Measurements from ENCODE around the gene TIMM10.

The TIMM10 gene

DNA sequence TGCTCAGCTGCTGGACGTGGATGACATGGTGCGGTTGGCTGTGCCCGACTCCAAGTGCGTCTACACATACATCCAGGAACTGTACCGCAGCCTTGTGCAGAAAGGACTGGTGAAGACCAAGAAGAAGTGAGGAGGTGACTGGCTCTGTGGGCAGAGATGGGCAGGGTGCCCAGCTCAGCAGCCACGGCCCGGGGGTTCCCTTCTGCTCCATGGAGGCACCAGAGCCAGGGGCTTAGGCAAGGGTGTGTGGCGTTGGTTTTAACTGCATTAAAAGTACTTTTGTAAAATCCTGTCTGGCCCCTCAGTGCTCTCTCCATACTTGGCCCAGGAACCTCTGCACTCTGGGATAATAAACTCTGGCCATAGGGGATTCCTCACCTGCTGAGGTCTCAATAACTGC is 19.4 kb upstream of the TIMM10 start:
- TF ChIP-seq, protein P1, sequence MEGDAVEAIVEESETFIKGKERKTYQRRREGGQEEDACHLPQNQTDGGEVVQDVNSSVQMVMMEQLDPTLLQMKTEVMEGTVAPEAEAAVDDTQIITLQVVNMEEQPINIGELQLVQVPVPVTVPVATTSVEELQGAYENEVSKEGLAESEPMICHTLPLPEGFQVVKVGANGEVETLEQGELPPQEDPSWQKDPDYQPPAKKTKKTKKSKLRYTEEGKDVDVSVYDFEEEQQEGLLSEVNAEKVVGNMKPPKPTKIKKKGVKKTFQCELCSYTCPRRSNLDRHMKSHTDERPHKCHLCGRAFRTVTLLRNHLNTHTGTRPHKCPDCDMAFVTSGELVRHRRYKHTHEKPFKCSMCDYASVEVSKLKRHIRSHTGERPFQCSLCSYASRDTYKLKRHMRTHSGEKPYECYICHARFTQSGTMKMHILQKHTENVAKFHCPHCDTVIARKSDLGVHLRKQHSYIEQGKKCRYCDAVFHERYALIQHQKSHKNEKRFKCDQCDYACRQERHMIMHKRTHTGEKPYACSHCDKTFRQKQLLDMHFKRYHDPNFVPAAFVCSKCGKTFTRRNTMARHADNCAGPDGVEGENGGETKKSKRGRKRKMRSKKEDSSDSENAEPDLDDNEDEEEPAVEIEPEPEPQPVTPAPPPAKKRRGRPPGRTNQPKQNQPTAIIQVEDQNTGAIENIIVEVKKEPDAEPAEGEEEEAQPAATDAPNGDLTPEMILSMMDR (IDR thresholded peaks at IDR 0.05; ENCODE audit: low read depth, low read length, missing control alignments), result no peak
- no peak for DNase-seq (ENCODE audit: low read depth)
- H3K4me3 ChIP-seq (ENCODE audit: low read depth, low read length), result no peak overlapping the region

DNA sequence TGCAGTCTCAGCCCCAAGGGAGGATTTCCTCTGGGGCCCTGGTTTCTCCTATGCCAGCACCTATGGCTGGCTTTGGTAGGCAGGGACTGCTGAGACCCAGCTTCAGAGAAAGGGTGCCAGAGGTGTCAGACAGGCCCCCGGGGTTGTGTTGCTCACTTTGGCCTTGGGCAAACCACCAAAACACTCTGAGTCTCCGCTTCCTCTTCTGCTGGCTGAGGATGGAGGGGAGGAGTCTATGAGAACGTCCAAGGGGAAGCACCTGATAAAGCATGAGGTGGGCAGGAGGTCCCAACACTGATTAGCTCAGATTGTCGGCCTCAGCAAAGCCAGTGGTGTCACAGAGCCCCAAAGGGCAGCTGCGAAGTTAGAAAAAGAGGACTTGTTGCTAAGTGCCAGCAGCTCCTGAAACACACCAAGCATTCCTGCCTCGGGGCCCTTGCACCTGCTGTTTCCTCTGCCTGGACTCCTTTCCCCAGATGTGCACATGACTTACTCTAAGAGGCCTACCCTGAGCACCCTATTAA is 17.4 kb upstream of the TIMM10 start:
- H3K4me3 ChIP-seq (ENCODE audit: low read depth, low read length), result no peak overlapping the region
- no peak for DNase-seq (ENCODE audit: low read depth)
- TF ChIP-seq, protein P1 (IDR thresholded peaks at IDR 0.05; ENCODE audit: low read depth, low read length, missing control alignments), result no peak

DNA sequence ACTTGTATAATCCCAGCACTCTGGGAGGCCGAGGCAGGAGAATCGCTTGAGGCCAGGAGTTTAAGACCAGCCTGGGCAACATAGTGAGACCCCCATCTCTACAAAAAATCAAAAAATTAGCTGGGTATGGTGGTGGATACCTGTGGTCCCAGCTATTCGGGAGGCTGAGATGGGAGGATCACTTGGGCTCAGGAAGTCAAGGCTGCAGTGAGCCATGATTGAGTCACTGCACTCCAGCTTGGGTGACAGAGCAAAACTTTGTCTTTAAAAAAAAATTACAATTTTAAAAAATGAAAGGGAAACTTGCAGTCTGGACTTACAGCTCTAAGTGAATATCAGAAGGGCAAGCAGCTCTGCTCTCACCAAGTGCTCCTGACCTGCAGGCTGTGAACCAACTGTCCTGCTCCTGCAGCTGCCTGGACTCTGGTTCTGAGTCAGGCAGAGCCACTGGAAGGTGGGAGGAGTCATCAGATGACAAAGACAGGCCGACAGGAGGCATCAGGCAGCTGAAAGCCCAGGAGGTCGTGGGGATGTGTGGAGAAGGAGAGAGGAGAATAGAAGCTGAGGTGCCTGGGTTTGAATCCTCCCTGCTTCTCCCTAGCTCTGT is 16.4 kb upstream of the TIMM10 start:
- H3K4me3 ChIP-seq (ENCODE audit: low read depth, low read length), result no peak overlapping the region
- TF ChIP-seq, protein P1 (IDR thresholded peaks at IDR 0.05; ENCODE audit: low read depth, low read length, missing control alignments), result no peak

DNA sequence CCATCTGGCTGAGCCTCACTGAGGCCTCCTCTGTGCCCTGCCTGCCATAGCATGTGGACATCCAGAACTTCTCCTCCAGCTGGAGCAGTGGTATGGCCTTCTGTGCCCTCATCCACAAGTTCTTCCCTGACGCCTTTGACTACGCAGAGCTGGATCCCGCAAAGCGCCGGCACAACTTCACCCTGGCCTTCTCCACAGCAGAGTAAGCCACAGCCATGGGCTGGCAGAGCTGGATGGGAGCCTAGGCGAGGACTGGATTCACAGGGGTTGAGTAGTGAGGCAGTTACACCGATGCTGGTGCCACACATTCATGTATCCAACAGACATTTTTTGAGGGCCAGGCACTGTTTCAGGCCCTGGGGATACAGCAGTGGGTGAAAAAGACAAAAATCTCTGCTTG is 15.9 kb upstream of the TIMM10 start:
- no peak for DNase-seq (ENCODE audit: low read depth)
- H3K4me3 ChIP-seq (ENCODE audit: low read depth, low read length), result no peak overlapping the region
- TF ChIP-seq, protein P1 (IDR thresholded peaks at IDR 0.05; ENCODE audit: low read depth, low read length, missing control alignments), result no peak

More for the DNA sequence above, 16.4 kb upstream of the TIMM10 start:
- DNase-seq (ENCODE audit: low read depth), result no peak

DNA sequence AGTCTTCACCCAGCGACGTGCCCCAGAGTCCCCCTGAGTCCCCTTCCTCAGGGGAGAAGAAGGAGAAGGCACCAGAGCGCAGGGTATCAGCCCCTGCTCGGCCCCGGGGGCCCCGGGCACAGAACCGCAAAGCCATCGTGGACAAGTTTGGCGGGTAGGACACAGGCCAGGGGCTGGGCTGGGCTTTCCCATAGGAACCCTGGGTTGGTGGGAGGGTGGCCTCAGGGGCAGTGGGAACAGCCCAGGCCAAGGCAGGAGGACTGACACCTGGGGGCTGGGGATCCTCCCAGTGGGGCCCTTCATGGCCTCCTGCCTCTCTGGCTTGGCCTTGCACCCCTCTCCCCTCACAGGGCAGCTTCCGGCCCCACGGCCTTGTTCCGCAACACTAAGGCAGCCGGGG is 15.3 kb upstream of the TIMM10 start:
- DNase-seq (ENCODE audit: low read depth), result no peak
- H3K4me3 ChIP-seq (ENCODE audit: low read depth, low read length), result no peak overlapping the region
- TF ChIP-seq, protein P1 (IDR thresholded peaks at IDR 0.05; ENCODE audit: low read depth, low read length, missing control alignments), result no peak

DNA sequence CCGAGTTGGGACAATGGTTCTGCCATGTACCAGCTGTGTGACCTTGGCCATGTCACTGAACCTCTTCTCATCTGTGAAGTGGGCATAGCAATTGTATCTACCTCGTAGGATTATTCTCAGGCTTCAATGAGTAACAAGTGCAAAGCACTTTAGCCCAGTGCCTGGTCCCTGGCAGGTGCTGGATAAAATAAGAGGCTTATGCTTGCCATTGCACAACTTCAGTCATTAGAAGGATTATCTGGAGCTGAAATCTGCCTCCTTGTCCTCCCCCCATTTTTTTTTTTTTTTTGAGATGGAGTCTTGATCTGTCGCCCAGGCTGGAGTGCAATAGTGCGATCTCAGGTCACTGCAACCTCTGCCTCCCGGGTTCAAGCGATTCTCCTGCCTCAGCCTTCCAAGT is 14.0 kb upstream of the TIMM10 start:
- DNase-seq (ENCODE audit: low read depth), result no peak
- TF ChIP-seq, protein P1 (IDR thresholded peaks at IDR 0.05; ENCODE audit: low read depth, low read length, missing control alignments), result no peak
- no peak overlapping the region for H3K4me3 ChIP-seq (ENCODE audit: low read depth, low read length)

DNA sequence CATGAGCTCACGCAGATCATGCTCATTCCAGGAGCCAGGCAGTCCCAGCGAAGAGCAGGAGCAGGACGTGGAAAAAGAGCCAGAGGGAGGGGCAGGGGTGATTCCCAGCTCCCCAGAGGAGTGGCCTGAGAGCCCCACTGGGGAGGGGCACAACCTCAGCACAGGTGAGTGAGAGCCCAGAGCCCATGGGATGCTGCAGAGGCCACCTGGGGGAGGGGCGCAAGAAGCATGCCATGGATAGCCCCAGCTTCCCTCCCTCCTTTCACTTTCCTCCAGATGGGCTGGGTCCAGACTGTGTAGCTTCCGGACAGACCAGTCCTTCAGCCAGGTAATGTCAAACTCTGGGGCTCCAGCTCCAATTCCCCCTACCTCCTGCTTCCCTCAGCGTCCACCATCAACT is 13.0 kb upstream of the TIMM10 start:
- H3K4me3 ChIP-seq (ENCODE audit: low read depth, low read length), result no peak overlapping the region
- DNase-seq (ENCODE audit: low read depth), result no peak
- TF ChIP-seq, protein P1 (IDR thresholded peaks at IDR 0.05; ENCODE audit: low read depth, low read length, missing control alignments), result no peak
